Measurements from ENCODE around the gene SPATA1.

GRCh38 chr1:84492726-84493125, 13.5 kb upstream of the SPATA1 start:
- TF ChIP-seq EZH2 (IDR thresholded peaks at IDR 0.05; ENCODE audit: borderline replicate concordance, insufficient read depth, low read depth, low read length, poor library complexity, severe bottlenecking): no peak
- TF ChIP-seq CTCF (IDR thresholded peaks at IDR 0.05): no peak

Data from B cell (primary cell).